Fibroblast of skin of back (primary cell): ENCODE results near the gene RFC3.
"Not testable (repeated sequence)": the region's sequence is repeated elsewhere in the genome, so short reads cannot be mapped to it uniquely, and the experiment has no call there.

Source experiments
- DNase-seq: peaks from one replicate; pipeline ENCODE4 v3.0.0-alpha.2; 2013

RFC3 gene

DNA sequence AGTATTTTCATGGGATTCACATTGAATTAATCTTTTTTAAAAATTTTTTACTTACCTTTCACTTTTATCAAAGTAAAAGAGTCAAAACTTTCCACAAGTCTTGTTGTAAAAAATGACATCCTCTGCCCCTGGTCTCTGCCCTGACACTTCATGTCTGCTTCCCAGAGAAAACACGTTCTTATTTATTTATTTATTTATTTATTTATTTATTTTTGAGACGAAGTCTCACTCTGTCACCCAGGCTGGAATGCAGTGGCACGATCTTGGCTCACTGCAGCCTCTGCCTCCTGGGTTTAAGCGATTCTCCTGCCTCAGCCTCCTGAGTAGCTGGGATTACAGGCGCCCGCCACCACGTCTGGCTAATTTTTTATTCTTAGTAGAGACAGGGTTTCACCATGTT, 5.1 kb upstream of the RFC3 start:
- DNase-seq: not testable (repeated sequence)

DNA sequence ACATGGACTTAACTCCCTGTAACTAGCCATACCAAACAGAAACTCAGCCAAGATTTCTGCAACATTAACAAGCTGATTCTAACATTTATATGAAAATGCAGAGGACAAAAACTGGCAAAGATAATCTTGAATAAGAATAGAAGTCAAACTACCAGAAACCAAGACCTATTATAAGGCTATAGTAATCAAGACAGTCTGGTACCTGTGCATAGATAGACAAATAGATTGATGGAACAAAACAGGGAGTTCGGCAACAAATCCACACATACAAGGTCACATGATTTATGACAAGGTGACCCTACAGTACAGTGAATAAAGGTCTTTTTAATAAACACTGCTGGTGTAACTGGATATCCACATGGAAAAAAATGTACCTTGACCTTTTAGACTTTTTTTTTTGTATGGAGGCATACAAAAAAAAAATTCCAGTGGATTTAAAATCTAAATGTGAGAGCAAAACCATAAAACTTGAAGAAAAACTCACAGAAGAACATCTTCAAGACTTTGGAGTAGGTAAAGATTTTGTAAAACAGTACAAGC, 2.9 kb upstream of the RFC3 start:
- no peak for DNase-seq

DNA sequence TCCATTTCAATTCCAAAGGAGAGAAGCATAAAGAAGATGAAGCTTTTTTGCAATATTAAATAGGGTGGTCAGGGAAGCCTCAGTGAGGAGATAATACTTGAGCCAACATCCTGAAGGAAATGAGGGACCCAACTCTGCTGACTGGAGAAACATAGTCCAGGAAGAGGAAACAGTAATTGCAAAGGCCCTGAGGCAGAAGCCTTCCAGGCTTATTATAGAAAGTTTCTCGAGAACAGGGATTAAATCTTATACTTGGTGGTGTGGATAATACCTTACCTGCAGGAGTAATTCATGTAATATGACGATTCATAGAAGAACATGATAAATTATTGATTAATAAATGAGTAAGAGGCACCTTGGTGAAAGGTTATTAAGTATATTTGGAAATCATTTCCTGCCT, 1.0 kb upstream of the RFC3 start:
- no peak for DNase-seq

DNA sequence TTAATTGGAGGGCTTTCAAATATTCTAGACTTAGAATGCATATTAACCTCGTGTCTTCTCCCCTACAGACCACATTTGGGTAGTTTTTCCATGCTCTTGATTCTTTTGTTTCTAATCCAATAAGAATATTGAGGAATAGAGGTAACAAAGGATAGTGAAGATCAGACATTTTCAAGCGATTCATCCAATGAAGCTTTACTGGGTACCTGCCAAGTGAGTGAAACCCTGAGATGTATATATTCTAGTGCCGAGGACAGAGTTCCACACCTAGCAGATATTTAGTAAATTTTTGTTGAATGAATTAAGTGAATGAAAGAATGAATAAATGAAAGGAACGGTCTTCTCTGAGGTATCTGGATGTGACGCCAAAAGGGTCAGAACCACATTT, 442 bp upstream of the RFC3 start:
- no peak for DNase-seq

DNA sequence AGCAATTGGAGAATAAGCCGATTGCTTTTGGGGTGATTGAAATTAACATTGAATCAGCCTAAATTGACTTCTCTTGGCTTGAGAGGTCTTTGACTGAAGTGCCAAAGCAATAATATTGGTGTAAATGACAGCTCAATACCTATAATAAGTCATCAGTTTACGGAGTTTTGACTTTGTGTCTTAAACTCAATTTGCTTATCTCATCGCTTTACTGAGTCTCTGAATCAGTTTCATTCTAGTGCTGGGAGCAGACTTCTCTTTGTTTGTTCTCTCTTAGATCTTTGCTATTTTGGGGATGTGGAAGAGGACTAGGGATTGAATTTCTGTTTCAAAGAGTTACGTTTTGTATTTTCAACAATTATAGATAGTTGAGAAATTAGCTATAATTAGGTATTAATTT, 7.1 kb downstream of the RFC3 start:
- no peak for DNase-seq

DNA sequence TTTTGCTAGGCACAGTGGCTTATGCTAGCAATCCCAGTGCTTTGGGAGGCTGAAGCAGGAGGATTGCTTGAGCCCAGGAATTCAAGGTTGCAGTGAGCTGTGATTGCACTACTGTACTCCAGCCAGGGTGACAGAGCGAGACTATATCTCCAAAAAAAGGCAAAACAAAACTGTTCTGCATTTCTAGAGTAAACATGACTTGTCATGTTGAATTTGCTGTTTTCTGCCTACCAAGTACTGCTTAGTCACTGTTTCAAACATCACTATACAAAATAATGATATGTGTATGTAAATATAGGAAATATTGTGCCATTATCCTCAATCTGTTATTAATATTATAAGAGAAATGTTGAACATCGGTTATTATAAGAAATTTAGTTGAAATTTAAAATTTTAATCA, 9.2 kb downstream of the RFC3 start:
- DNase-seq: no peak

DNA sequence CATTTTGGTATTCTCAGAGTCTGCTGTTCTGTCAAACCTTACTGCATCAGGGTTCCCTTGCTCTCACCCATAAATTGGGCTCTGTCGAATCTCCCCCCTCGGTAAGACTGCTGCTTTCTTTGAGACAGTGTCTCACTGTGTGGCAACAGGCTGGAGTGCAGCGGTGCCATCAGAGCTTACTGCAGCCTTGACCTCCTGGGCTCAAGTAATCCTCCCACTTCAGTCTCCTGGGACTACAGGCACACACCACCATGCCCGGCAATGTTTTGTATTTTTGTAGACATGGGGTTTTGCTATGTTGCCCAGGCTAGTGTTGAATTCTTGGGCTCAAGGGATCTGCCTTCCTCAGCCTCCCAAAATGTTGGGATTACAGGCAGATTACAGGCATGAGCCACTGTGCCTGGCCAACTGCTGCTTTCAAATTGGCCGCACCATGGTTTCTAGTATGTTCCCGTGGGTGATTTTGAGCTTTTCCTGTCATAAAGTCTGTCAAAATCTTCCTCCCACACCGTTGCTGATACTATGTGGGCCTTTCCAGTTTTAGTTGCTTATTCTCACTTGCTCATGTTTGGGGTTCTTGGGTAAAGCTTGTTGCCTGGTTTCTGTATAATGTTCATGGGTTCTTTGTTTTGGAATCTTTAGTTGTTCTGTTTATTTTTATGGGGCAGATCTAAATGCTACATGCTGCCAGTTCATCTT, 10.6 kb downstream of the RFC3 start:
- no peak for DNase-seq

DNA sequence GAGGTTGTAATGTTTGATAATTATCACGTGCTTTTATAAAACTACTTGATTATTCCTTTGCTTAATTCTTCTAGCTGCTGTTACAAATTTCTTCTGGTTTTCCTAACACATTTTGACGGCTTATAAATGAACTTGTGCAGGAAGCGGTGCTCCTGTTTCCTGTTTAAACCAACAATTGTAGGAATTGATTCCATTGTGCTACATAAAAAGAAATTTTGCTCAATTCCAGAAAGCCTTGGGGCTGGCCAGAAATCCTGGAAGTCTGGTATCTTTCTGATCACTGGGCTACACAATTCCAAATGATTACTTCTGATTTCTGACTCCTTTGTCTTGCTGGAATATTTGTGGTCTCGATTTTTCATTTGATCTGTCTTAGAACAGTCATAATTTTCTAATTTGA, 14.9 kb downstream of the RFC3 start:
- DNase-seq: no peak

DNA sequence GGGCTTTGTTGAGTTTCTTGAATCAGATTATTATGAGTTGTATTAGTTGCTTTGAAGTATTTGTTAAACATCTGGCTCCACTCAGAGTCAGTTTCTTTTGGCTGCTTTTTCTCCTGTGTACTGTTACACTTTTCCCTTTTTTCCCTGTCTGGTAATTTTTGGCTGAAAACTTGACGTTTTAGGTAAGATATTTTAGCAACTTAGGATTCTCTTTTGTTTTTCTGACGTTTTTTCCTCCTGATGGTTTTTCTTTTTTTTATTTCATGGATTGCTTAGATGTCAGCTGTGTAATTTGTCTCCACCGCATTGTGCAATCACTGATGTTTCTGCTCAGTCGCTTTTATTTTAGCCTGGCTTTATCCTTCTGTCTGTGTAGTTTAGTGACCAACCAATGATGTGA, 20.7 kb downstream of the RFC3 start:
- DNase-seq: no peak

DNA sequence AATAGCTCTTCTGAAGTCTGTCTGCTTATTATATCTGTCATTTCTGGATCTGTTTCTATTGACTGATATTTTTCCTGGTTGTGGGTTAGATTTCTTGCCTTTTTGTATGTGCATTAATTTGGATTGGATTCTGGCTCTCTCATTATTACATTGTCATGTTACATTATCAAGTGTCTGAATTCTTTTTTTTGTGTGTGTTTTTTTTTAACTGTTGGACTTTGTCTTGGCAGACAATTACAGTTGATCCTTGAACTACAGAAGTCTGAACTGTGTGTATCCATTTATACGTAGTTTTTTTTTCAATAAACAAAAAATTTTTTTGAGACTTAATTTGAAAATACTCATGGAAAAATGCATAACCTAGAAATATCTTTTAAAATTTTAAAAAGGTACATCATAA, 22.5 kb downstream of the RFC3 start:
- DNase-seq: no peak

DNA sequence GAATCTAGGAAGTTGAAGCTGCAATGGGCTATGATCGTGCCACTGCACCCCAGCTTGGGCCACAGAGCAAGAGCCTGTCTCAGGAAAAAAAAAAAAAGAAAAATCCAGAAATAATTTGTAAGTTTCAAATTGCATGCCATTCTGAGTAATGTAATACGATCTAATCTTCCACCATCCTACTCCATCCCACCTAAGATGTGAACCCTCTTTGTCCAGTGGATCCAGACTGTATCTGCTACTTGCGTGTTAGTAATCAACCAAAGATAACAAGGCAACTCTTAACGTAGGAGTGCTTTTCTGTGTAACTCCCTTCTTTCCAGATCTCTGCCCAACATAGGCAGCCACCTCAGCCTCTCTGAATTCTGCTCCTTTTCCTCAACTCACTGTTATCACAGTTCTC, 24.3 kb downstream of the RFC3 start:
- DNase-seq: no peak

DNA sequence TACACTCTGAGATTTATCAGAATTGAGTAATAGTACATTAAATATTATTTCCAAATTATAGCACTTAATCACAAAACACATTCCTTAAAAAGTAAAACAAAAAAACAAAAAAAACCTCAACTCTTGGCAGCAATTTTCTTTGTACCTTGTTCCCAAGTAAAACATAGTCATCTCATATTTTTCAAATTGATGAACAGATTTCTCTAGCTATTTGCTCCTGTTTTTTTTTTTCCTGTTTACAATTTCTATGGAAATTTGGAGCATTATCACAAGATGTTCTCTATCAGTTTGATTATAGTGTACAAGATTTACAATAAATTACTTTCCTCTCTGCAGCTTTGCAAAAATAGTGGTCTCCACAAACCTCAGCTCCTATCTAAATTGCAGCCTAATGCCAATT, 25.0 kb downstream of the RFC3 start:
- DNase-seq: no peak

DNA sequence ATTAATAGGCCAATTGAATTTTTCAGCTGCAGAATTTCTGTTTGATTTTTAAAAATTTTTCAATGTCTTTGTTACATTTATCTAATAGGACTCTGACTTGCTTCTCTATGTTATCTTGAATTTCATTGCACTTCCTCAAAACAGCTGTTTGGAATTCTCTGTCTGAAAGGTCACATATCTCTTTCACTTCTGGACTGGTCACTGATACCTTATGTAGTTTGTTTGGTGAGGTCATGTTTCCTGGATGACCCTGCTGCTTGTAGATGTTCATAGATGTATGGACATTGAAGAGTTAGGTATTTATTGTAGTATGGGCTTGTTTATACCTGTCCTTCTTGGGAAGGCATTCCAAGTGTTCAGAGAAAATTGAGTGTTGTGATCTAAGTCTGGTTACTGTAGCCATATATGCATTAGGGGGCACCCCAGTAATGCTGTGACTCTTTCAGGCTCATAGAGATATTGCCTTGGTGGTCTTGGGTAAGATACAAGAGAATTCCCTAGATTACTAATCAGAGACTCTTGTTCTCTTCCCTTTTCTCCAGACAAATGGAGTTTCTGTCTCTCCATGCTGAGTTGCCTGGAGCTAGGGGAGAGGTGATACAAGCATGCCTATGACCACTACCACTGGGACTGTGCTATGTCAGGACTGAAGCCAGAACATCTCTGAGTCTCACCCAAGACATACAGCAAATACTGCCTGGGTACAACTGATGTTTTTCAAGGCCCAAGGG, 27.8 kb downstream of the RFC3 start:
- DNase-seq: no peak

DNA sequence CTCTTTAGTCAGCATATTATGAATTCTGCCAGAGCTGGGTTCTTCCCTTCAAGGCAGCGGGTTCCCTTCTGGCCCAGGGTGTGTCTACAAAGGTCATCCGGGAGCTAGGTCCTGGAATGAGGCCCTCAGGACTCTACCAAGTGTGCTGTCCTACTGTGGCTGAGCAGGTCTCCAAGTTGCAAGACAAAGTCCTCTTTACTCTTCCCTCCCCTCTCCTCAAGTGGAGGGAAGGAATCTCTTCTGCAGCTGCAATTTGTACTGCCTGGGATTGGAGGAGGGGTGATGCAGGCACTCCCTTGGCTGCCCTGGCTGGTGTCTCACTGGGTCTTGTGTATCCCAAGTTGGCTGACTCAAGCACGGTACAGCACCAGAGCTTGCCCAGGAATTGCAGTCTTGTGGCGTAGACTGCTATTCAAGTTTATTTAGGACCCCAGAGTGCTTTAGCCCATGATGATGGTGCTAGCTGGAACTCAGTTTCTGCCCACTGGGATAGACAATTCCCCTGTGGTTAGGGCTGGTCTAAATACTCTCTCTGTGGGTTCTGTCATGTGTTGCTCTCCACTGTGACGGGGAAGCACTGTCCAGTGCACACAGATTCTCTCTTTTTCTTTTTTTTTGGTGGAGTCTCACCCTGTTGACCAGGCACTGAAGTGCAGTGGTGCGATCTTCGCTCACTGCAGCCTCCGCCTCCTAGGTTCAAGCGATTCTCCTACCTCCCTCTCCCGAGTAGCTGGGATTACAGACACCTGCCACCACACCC, 28.5 kb downstream of the RFC3 start:
- no peak for DNase-seq

DNA sequence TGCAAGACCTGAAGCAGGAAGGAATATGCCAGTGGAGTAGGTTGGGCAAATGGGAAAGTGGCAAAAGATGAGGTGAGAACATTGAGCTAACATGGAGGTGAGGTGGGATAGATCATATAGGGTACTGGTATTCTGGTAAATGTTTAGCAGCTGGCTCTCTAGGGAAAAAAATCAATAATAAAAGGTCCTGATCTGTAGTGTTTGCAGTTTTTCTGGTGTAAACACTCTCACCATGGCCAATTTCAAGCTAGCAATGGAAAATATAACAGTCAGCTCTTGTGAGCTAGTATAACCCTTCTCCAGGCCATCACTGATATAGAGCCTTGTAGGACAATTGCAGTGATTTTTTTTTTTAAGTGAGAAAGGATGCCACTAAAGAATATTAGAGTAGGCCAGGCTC, 31.3 kb downstream of the RFC3 start:
- no peak for DNase-seq

DNA sequence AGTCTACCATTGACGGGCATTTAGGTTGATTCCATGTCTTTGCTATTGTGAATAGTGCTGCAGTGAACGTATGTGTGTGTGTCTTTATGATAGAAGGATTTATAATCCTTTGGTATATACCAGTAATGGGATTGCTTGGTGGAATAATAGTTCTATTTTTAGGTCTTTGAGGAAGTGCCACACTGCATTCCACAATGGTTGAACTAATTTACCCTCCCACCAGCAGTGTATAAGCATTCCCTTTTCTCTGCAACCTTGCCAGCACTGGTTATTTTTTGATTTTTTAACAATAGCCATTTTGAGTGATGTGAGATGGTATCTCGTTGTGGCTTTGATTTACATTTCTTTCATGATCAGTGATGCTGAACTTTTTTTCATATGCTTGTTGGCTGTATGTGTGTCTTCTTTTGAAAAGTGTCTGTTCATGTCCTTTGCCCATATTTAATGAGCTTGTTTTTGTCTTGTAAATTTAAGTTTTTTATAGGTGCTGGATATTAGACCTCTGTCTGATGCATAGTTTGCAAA, 37.5 kb downstream of the RFC3 start:
- DNase-seq: peak; percentile 23

DNA sequence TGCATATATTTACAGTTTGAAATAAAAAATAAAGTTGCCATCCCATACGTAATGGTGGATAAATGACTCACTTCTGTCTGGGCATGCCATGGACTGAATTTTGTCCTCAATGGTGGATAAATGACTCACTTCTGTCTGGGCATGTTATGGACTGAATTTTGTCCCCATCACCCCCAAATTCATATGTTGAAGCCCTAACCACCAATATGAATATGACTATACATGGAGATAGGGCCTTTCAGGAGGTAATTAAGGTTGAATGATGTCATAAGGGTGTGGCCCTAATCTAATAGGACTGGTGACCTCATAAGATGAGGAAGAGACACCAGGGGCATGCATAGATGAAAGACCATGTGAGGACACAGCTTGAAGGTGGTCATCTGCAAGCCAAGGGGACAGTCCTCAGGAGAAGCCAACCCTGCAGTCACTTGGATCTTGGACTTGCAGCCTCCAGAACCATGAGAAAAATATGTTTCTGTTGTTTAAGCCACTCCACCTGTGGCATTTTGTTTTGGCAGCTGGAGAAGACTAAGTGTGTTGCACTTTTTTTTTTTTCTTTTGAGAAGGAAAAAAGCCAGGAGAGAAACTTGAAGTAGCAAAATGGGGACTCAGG, 41.8 kb downstream of the RFC3 start:
- peak; percentile 21 for DNase-seq

DNA sequence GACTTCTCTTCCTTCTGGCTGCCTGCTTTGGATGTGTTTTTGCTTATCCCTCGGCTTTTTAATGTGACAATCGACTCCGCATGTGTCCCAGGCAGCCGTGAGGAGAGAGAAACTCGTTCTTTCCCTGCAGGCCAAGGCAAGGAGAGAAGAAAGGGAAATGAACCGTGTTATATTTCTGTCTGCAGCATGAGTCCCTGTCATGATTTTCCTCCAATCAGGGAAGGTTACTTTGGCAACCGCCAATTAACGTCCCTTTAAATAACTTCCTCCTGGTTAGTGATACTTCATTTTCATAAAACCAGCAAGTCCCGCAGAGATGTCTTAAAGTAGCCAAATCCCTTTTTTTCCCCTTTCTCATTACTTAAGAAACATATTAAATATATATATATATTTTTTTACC, 42.6 kb downstream of the RFC3 start:
- DNase-seq: no peak

DNA sequence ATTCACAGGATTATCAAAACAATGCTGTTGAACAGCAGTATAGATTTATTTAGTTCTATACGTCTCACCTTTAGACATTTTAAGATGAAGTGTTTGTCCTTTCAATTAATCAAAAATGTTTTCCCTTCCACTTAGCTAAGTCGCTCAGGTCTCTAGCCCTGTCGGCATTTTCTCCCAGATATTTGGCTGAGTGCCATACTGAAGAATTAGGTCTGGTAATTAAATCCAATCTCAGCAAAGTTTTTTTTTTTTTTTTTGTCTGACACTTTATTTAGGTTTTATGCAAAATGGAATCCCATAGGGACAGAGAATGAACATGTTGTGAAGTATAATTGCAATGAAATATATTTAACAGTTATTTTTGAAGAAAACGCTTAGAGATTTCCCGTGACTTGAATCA, 44.1 kb downstream of the RFC3 start:
- DNase-seq: no peak

DNA sequence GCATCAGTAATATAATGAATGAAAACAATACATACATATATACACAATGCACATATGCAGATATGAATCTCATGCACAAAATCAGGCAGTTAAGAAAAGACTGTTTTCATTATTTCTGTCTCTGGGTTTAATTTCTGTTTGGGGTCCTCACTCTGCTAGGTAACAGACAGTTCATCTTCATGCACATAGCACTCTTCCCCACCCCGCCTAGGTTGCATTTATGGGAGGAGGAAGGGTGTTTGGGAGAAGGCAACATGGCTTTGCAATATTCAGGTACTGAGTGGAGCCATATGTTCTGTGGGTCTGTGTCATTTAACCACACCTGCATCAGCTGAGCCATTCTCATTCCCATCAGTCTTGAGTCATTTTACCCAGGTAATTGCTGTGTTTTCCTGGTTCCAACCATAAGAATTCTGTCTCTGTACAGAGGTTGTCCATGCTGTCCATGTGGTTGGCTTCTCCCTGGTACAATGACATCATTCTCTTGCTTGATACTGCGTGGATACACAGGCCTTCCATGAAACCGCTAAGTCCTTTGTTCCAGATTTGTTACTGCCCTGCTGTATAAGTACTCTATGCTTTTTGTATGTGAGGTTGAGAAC, 45.3 kb downstream of the RFC3 start:
- no peak for DNase-seq

DNA sequence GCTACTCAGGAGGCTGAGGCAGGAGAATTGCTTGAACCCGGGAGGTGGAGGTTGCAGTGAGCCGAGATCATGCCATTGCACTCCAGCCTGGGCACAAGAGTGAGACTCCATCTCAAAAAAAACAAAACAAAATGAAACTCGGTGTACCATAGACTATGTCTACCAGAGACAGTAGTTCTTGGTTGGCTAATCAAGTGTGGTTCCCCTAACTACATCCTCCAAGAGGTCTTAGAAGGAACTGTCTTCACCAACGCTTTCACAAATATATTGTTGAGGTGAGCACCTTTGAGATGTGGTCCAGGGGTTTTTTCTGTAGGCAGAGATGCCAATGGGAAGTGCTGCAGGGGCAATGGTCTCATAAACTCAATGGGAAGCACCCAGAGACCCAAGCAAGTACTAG, 48.0 kb downstream of the RFC3 start:
- DNase-seq: no peak

DNA sequence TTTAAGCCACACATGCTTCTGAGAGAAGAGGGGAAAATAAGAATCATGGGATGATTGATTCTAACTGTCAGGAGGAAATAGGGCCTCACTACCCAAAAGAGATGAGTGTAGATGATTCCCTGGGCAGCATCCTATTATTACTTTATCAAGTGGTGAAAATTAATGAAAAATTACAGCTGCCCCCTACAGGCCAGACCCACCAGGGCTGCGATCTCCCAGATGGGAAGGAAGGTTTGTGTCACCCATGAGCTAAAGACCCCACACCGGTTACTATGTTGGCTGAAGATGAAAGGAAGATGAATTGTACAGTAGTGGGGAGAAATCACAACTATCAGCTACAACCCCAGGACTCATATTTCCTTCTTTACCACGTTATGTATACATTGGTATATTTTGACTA, 49.5 kb downstream of the RFC3 start:
- no peak for DNase-seq
